Testis (tissue), 3 donors: ENCODE data around the gene COL4A1. TPM values are rescaled to one million over a fixed set of nuclear protein-coding genes. Genes with fewer than 3 reads are reported as not detected.

Experiments
- DNase-seq: peaks from one replicate; pipeline ENCODE4 v3.0.0-alpha.2; 2019
- H3K27ac ChIP-seq, 2 donors: fragments of 200-600 bp; sonication (generic); one replicate each; pipeline ENCODE4 v1.5.1; 2019
- H3K27me3 ChIP-seq: fragments of 200-600 bp; sonication (generic); one replicate; pipeline ENCODE4 v1.5.1; 2019
- H3K36me3 ChIP-seq: fragments of 200-600 bp; sonication (generic); one replicate; pipeline ENCODE4 v1.5.1; 2017; ENCODE audit warnings: low read depth; ENCODE audit errors: missing control alignments
- H3K4me1 ChIP-seq: fragments of 200-600 bp; sonication (generic); one replicate; pipeline ENCODE4 v1.5.1; 2019
- H3K4me3 ChIP-seq, 2 donors: fragments of 200-600 bp; sonication (generic); one replicate each; pipeline ENCODE4 v1.5.1; 2017 to 2019
- H3K9me3 ChIP-seq: fragments of 200-600 bp; sonication (generic); one replicate; pipeline ENCODE4 v1.5.1; 2017
- CTCF ChIP-seq, 3 experiments: fragments of 450-650 bp in 2 of 3; fragments of 200-600 bp in 1 of 3; sonication (generic) in 1 of 3; IDR thresholded peaks; one replicate each; pipeline ENCODE4 v1.5.1; 2016 to 2019; ENCODE audit warnings: antibody characterized with exemption in 3 of 3, mild to moderate bottlenecking in 2 of 3, moderate library complexity in 1 of 3
- POLR2A ChIP-seq: fragments of 450-650 bp; IDR thresholded peaks from one replicate; pipeline ENCODE4 v1.6.1; 2017; ENCODE audit warnings: antibody characterized with exemption, mild to moderate bottlenecking, moderate library complexity
- WGBS, 2 donors: methylation state at CpG; one replicate each; pipeline ENCODE4 v1.1.5; 2018; 5-methylcytosine and 5-hydroxymethylcytosine counted together
- intact Hi-C: fragments of 100-400 bp; cut with DNase I; formaldehyde crosslinking; loops from one replicate; pipeline ENCODE4 v1.15.1; 2023; ENCODE audit warnings: low total_unique reads
- polyA plus RNA-seq: library from polyadenylated mRNA; stranded (reverse); fragments of 350-450 nt; fragmentation: Illumina TruSeq; extraction: RNeasy Lipid Tissue Mini Kit (QIAGEN cat#74804); gene quantifications from one replicate; pipeline ENCODE4 v1.2.3, GENCODE V29; 2014; ENCODE audit warnings: low read depth, low replicate concordance; ENCODE audit not compliant: insufficient read depth
- total RNA-seq, 2 donors: library from RNA; depleted of rRNA; stranded (reverse); fragments of >200 nt; gene quantifications; one replicate each; pipeline ENCODE4 v1.2.3, GENCODE V29; 2016

The COL4A1 gene
- total and polyA plus RNA-seq, 3 donors from 2014 or later: 35.5 to 43.0 (median 39.0) TPM

- TF ChIP-seq CTCF (IDR thresholded peaks at IDR 0.05) (no peak), POLR2A (no peak)
- H3K4me1 ChIP-seq: peaks cover 29% of the 10 kb centered on the region
- intact Hi-C loops: no loop called here
- H3K9me3 ChIP-seq: no peaks in the 10 kb centered on the region
- no peak for DNase-seq
- WGBS, 2 donors: 79 to 88% methylated on average over 17 to 19 of the region's 19 CpGs
- no peak overlapping the region for H3K4me3 ChIP-seq
- H3K36me3 ChIP-seq: no peaks in the 10 kb centered on the region
- H3K27ac ChIP-seq: no peak overlapping the region
- H3K27me3 ChIP-seq: no peaks in the 10 kb centered on the region
These were observed 45.5 kb downstream of the COL4A1 start for GRCh38 chr13:110261166-110262081.

GRCh38 chr13:110259651-110260050 lies 47.3 kb downstream of the COL4A1 start:
- no peaks in the 10 kb centered on the region for H3K27me3 ChIP-seq
- 68 to 79% methylated on average over 6 of the region's 6 CpGs for WGBS, 2 donors
- peaks cover 27% of the 10 kb centered on the region for H3K4me1 ChIP-seq
- DNase-seq: no peak
- H3K27ac ChIP-seq: no peak overlapping the region
- H3K36me3 ChIP-seq: no peaks in the 10 kb centered on the region
- H3K9me3 ChIP-seq: no peaks in the 10 kb centered on the region
- intact Hi-C loops: no loop called here
- H3K4me3 ChIP-seq: no peak overlapping the region
- TF ChIP-seq POLR2A (no peak), CTCF (IDR thresholded peaks at IDR 0.05) (no peak)

GRCh38 chr13:110258876-110259631 lies 47.9 kb downstream of the COL4A1 start:
- Histone ChIP-seq H3K27me3 (no peaks in the 10 kb centered on the region), H3K4me1 (peaks cover 21% of the 10 kb centered on the region), H3K9me3 (no peaks in the 10 kb centered on the region), H3K36me3 (no peaks in the 10 kb centered on the region), H3K27ac (peak overlapping the region in 1 of 2 donors; percentile 1), H3K4me3 (no peak overlapping the region)
- TF ChIP-seq CTCF (IDR thresholded peaks at IDR 0.05) (no peak), POLR2A (no peak)
- WGBS, 2 donors: 81 to 83% methylated on average over 12 of the region's 12 CpGs
- no peak for DNase-seq
- intact Hi-C loops: no loop called here

- no peaks in the 10 kb centered on the region for H3K9me3 ChIP-seq
- no peaks in the 10 kb centered on the region for H3K36me3 ChIP-seq
- no peak overlapping the region for H3K4me3 ChIP-seq
- peaks cover 7% of the 10 kb centered on the region for H3K4me1 ChIP-seq
- no peaks in the 10 kb centered on the region for H3K27me3 ChIP-seq
- TF ChIP-seq POLR2A: no peak
- no peak for TF ChIP-seq CTCF (IDR thresholded peaks at IDR 0.05)
- intact Hi-C loops: no loop called here
- DNase-seq: no peak
- WGBS, 2 donors: 91 to 92% methylated on average over 3 of the region's 3 CpGs
- no peak overlapping the region for H3K27ac ChIP-seq
These were observed 49.5 kb downstream of the COL4A1 start for GRCh38 chr13:110257408-110257807.
